GM23338 (cell line): ENCODE results near the gene SMYD3. TPM values are rescaled to one million over a fixed set of nuclear protein-coding genes. Genes with fewer than 3 reads are reported as not detected.

Source experiments
- ATAC-seq: fragments of 200-7000 bp; cut with Tn5 transposase; 3 replicates; pipeline ENCODE4 v1.9.1; 2020
- DNase-seq: peaks from one replicate; pipeline ENCODE4 v3.0.0-alpha.2; 2015; ENCODE audit warnings: low spot score
- H2AFZ ChIP-seq: fragments of 200-600 bp; sonication (generic); 2 replicates; pipeline ENCODE4 v1.8.0; 2016; ENCODE audit warnings: antibody characterized with exemption, mild to moderate bottlenecking, moderate library complexity
- H3F3A ChIP-seq: fragments of 200-600 bp; sonication (generic); replicated peaks from 2 replicates; pipeline ENCODE4 v1.8.0; 2017; ENCODE audit warnings: antibody characterized with exemption, mixed run types, low read depth
- H3K27ac ChIP-seq: fragments of 200-600 bp; sonication (generic); 2 replicates; pipeline ENCODE4 v1.6.1; 2016; ENCODE audit warnings: low read depth
- H3K27me3 ChIP-seq: fragments of 200-600 bp; sonication (generic); 2 replicates; pipeline ENCODE4 v1.8.0; 2016; ENCODE audit warnings: mild to moderate bottlenecking, mixed run types, moderate library complexity; ENCODE audit not compliant: insufficient read depth
- H3K36me3 ChIP-seq: fragments of 200-600 bp; sonication (generic); 2 replicates; pipeline ENCODE4 v1.8.0; 2016; ENCODE audit warnings: mild to moderate bottlenecking; ENCODE audit not compliant: insufficient read depth
- H3K4me1 ChIP-seq: fragments of 200-600 bp; sonication (generic); 2 replicates; pipeline ENCODE4 v1.8.0; 2016; ENCODE audit warnings: mild to moderate bottlenecking, moderate library complexity; ENCODE audit not compliant: insufficient read depth
- H3K4me2 ChIP-seq: fragments of 200-600 bp; sonication (generic); 2 replicates; pipeline ENCODE4 v1.7.1; 2017; ENCODE audit warnings: mixed run types
- H3K4me3 ChIP-seq: fragments of 200-600 bp; sonication (generic); 2 replicates; pipeline ENCODE4 v1.6.1; 2016; ENCODE audit warnings: mixed run types
- H3K79me2 ChIP-seq: fragments of 200-600 bp; sonication (generic); replicated peaks from 2 replicates; pipeline ENCODE4 v1.8.0; 2017; ENCODE audit warnings: mild to moderate bottlenecking; ENCODE audit not compliant: insufficient read depth
- H3K9me2 ChIP-seq: fragments of 200-600 bp; sonication (generic); 2 replicates; pipeline ENCODE4 v1.8.0; 2017; ENCODE audit not compliant: insufficient read depth
- H4K20me1 ChIP-seq: fragments of 200-600 bp; sonication (generic); replicated peaks from 2 replicates; pipeline ENCODE4 v1.8.0; 2017; ENCODE audit warnings: mild to moderate bottlenecking; ENCODE audit not compliant: insufficient read depth
- H3K27ac Mint-ChIP-seq: 2 replicates; pipeline ENCODE4 v1.8.0; 2020; ENCODE audit warnings: inconsistent platforms, mild to moderate bottlenecking, moderate library complexity, mixed read lengths
- H3K27me3 Mint-ChIP-seq: 3 replicates; pipeline ENCODE4 v1.8.0; 2022; ENCODE audit warnings: low read depth, mild to moderate bottlenecking, moderate library complexity, mixed read lengths, inconsistent platforms; ENCODE audit not compliant: insufficient read depth, poor library complexity
- H3K36me3 Mint-ChIP-seq: 3 replicates; pipeline ENCODE4 v1.8.0; 2021; ENCODE audit warnings: low read depth, mild to moderate bottlenecking, inconsistent platforms, moderate library complexity, mixed read lengths
- H3K4me1 Mint-ChIP-seq: 3 replicates; pipeline ENCODE4 v1.8.0; 2020; ENCODE audit warnings: mild to moderate bottlenecking, inconsistent platforms, mixed read lengths
- H3K4me3 Mint-ChIP-seq: 3 replicates; pipeline ENCODE4 v1.8.0; 2021; ENCODE audit warnings: moderate library complexity, mild to moderate bottlenecking, inconsistent platforms, mixed read lengths
- H3K9me3 Mint-ChIP-seq: 3 replicates; pipeline ENCODE4 v1.8.0; 2020; ENCODE audit warnings: moderate library complexity, mild to moderate bottlenecking, inconsistent platforms, mixed read lengths
- EZH2 ChIP-seq: fragments of 200-600 bp; sonication (generic); IDR thresholded peaks from one replicate; pipeline ENCODE4 v1.8.0; 2017; ENCODE audit warnings: antibody characterized with exemption, mild to moderate bottlenecking, low read depth; ENCODE audit not compliant: unreplicated experiment
- EZH2phosphoT487 ChIP-seq: fragments of 200-600 bp; sonication (generic); IDR thresholded peaks from one replicate; pipeline ENCODE4 v1.8.1; 2018; ENCODE audit warnings: antibody characterized with exemption; ENCODE audit not compliant: unreplicated experiment
- JUNB ChIP-seq: IDR thresholded peaks from one replicate; pipeline ENCODE4 v1.6.1; 2016; ENCODE audit warnings: antibody characterized with exemption; ENCODE audit not compliant: unreplicated experiment
- NANOG ChIP-seq: IDR thresholded peaks from 2 replicates; pipeline ENCODE4 v1.6.1; 2016; ENCODE audit warnings: antibody characterized with exemption, borderline replicate concordance
- ZNF331 ChIP-seq: fragments of 250-450 bp; sonication (Bioruptor Pico); IDR thresholded peaks from 2 replicates; pipeline ENCODE4 v1.5.0; 2020; ENCODE audit warnings: low read depth, mild to moderate bottlenecking, moderate library complexity
- polyA plus RNA-seq: library from polyadenylated mRNA; unstranded; fragments of >200 nt; fragmentation: Nextera tagmentation; extraction: Ambion mirVana; gene quantifications from 2 replicates; pipeline ENCODE4 v1.2.1, GENCODE V29; 2016
- total RNA-seq: library from RNA; depleted of rRNA; stranded (reverse); fragments of >200 nt; shearing (Covaris generic); gene quantifications from 2 replicates; pipeline ENCODE4 v1.2.3, GENCODE V29; 2014
- TF ChIP-seq, protein P1 (sequence below): fragments of 250-450 bp; sonication (Bioruptor Pico); IDR thresholded peaks from 2 replicates; pipeline ENCODE4 v1.5.0; 2020; ENCODE audit warnings: mild to moderate bottlenecking, moderate library complexity
- TF ChIP-seq, protein P2 (sequence below): IDR thresholded peaks from 2 replicates; pipeline ENCODE4 v1.6.1; 2016; ENCODE audit warnings: antibody characterized with exemption
- TF ChIP-seq, protein P3 (sequence below), 2 experiments: fragments of 200-600 bp in 1 of 2; sonication (generic) in 1 of 2; conservative IDR thresholded peaks; 2 replicates each; pipeline versions ENCODE4 v1.5.1 to v1.6.1; 2016 to 2017; ENCODE audit warnings: antibody characterized with exemption in 2 of 2, low read depth in 2 of 2, mild to moderate bottlenecking in 2 of 2, moderate library complexity in 1 of 2

Gene SMYD3
- total and polyA plus RNA-seq, 2 experiments from 2014 or later: 31.8 to 34.4 TPM

DNA sequence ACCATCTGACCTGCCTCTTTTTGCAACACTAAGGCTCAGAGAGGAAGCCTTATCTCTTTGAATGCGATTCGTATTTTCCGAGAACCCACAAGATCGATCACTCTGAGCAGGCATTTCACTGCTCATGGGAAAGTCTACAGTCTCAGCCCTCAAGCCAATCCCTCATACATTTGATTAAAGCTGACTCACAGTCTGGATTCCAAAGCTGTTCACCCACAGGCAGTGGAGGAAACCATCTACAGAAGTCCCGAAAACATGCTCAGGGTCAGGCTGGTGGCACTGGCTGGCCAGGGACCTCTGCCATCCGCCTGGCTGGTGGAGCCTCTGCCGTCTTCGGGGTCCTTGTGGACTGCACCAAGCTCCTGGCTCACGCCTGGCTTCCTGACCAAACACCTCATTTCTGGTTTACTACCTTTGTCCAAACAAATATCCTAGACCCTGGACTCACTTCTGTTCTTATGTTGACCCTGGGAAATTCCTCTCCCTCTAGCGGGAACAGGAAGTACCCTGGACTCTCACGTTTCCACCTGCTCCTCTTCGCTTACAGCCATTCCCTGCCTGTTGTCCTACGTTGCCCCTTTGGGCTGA is 650.0 kb downstream of the SMYD3 start:
- H3K36me3 ChIP-seq: no peaks in the 10 kb centered on the region
- no peak overlapping the region for H2AFZ ChIP-seq
- H3K4me2 ChIP-seq: no peak overlapping the region
- Mint-ChIP-seq H3K36me3 (peaks cover 7% of the 10 kb centered on the region; the same call in 2 of the 3 replicates), H3K27me3 (peaks cover 4% of the 10 kb centered on the region), H3K4me3 (no peak overlapping the region), H3K9me3 (peaks cover 3% of the 10 kb centered on the region; the same call in 1 of the 3 replicates), H3K4me1 (peaks cover 21% of the 10 kb centered on the region), H3K27ac (no peak overlapping the region)
- no peak for ATAC-seq
- H3F3A ChIP-seq: no peaks in the 10 kb centered on the region
- no peaks in the 10 kb centered on the region for H3K79me2 ChIP-seq
- no peaks in the 10 kb centered on the region for H3K4me1 ChIP-seq
- TF ChIP-seq, protein P1, sequence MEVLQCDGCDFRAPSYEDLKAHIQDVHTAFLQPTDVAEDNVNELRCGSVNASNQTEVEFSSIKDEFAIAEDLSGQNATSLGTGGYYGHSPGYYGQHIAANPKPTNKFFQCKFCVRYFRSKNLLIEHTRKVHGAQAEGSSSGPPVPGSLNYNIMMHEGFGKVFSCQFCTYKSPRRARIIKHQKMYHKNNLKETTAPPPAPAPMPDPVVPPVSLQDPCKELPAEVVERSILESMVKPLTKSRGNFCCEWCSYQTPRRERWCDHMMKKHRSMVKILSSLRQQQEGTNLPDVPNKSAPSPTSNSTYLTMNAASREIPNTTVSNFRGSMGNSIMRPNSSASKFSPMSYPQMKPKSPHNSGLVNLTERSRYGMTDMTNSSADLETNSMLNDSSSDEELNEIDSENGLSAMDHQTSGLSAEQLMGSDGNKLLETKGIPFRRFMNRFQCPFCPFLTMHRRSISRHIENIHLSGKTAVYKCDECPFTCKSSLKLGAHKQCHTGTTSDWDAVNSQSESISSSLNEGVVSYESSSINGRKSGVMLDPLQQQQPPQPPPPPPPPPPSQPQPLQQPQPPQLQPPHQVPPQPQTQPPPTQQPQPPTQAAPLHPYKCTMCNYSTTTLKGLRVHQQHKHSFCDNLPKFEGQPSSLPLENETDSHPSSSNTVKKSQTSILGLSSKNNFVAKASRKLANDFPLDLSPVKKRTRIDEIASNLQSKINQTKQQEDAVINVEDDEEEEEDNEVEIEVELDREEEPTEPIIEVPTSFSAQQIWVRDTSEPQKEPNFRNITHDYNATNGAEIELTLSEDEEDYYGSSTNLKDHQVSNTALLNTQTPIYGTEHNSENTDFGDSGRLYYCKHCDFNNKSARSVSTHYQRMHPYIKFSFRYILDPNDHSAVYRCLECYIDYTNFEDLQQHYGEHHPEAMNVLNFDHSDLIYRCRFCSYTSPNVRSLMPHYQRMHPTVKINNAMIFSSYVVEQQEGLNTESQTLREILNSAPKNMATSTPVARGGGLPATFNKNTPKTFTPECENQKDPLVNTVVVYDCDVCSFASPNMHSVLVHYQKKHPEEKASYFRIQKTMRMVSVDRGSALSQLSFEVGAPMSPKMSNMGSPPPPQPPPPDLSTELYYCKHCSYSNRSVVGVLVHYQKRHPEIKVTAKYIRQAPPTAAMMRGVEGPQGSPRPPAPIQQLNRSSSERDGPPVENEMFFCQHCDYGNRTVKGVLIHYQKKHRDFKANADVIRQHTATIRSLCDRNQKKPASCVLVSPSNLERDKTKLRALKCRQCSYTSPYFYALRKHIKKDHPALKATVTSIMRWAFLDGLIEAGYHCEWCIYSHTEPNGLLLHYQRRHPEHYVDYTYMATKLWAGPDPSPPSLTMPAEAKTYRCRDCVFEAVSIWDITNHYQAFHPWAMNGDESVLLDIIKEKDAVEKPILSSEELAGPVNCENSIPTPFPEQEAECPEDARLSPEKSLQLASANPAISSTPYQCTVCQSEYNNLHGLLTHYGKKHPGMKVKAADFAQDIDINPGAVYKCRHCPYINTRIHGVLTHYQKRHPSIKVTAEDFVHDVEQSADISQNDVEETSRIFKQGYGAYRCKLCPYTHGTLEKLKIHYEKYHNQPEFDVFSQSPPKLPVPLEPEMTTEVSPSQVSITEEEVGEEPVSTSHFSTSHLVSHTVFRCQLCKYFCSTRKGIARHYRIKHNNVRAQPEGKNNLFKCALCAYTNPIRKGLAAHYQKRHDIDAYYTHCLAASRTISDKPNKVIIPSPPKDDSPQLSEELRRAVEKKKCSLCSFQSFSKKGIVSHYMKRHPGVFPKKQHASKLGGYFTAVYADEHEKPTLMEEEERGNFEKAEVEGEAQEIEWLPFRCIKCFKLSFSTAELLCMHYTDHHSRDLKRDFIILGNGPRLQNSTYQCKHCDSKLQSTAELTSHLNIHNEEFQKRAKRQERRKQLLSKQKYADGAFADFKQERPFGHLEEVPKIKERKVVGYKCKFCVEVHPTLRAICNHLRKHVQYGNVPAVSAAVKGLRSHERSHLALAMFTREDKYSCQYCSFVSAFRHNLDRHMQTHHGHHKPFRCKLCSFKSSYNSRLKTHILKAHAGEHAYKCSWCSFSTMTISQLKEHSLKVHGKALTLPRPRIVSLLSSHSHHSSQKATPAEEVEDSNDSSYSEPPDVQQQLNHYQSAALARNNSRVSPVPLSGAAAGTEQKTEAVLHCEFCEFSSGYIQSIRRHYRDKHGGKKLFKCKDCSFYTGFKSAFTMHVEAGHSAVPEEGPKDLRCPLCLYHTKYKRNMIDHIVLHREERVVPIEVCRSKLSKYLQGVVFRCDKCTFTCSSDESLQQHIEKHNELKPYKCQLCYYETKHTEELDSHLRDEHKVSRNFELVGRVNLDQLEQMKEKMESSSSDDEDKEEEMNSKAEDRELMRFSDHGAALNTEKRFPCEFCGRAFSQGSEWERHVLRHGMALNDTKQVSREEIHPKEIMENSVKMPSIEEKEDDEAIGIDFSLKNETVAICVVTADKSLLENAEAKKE: no peak
- TF ChIP-seq JUNB: no peak
- TF ChIP-seq ZNF331: no peak
- no peak for TF ChIP-seq EZH2phosphoT487
- TF ChIP-seq EZH2: no peak
- TF ChIP-seq NANOG: no peak
- TF ChIP-seq, protein P2, sequence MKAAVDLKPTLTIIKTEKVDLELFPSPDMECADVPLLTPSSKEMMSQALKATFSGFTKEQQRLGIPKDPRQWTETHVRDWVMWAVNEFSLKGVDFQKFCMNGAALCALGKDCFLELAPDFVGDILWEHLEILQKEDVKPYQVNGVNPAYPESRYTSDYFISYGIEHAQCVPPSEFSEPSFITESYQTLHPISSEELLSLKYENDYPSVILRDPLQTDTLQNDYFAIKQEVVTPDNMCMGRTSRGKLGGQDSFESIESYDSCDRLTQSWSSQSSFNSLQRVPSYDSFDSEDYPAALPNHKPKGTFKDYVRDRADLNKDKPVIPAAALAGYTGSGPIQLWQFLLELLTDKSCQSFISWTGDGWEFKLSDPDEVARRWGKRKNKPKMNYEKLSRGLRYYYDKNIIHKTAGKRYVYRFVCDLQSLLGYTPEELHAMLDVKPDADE: no peak
- TF ChIP-seq, protein P3, sequence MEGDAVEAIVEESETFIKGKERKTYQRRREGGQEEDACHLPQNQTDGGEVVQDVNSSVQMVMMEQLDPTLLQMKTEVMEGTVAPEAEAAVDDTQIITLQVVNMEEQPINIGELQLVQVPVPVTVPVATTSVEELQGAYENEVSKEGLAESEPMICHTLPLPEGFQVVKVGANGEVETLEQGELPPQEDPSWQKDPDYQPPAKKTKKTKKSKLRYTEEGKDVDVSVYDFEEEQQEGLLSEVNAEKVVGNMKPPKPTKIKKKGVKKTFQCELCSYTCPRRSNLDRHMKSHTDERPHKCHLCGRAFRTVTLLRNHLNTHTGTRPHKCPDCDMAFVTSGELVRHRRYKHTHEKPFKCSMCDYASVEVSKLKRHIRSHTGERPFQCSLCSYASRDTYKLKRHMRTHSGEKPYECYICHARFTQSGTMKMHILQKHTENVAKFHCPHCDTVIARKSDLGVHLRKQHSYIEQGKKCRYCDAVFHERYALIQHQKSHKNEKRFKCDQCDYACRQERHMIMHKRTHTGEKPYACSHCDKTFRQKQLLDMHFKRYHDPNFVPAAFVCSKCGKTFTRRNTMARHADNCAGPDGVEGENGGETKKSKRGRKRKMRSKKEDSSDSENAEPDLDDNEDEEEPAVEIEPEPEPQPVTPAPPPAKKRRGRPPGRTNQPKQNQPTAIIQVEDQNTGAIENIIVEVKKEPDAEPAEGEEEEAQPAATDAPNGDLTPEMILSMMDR (conservative IDR thresholded peaks at IDR 0.05; ENCODE audit: low read depth in 2 of 2): no peak
- no peak overlapping the region; the same call in 1 of the 2 replicates for H3K27ac ChIP-seq
- DNase-seq: no peak
- no peaks in the 10 kb centered on the region for H3K27me3 ChIP-seq
- H3K9me2 ChIP-seq: no peaks in the 10 kb centered on the region
- H3K4me3 ChIP-seq: no peak overlapping the region
- H4K20me1 ChIP-seq: no peaks in the 10 kb centered on the region
